CD14-positive monocyte (primary cell): Measurements from ENCODE around the gene XIST. TPM values are rescaled to one million over a fixed set of nuclear protein-coding genes. Genes with fewer than 3 reads are reported as not detected.

Source experiments
- DNase-seq, 3 donors: peaks; one replicate each; pipeline ENCODE4 v3.0.0-alpha.2; 2011 to 2022
- H2AFZ ChIP-seq: 2 replicates; pipeline ENCODE4 v1.6.0; 2012; ENCODE audit warnings: mild to moderate bottlenecking, low read depth, low read length, inconsistent platforms; ENCODE audit not compliant: insufficient read depth, poor library complexity, severe bottlenecking
- H3K27ac ChIP-seq, 2 donors: 1 replicate in 1 of 2; 2 replicates in 1 of 2; pipeline ENCODE4 v1.5.1; 2012 to 2013; ENCODE audit warnings: low read length in 2 of 2, control low read depth in 1 of 2, inconsistent platforms in 1 of 2, low read depth in 1 of 2, mild to moderate bottlenecking in 1 of 2
- H3K27me3 ChIP-seq, 2 donors: one replicate each; pipeline versions ENCODE4 v1.6.0 to v1.6.1; 2011 to 2013; ENCODE audit warnings: low read length in 2 of 2; ENCODE audit not compliant: control insufficient read depth in 2 of 2, insufficient read depth in 2 of 2
- H3K36me3 ChIP-seq, 2 donors: replicated peaks in 1 of 2; 1 replicate in 1 of 2; 2 replicates in 1 of 2; pipeline versions ENCODE4 v1.5.1 to v1.6.1; 2012 to 2013; ENCODE audit warnings: low read length in 2 of 2, control low read depth in 1 of 2, inconsistent platforms in 1 of 2, mild to moderate bottlenecking in 1 of 2; ENCODE audit not compliant: insufficient read depth in 2 of 2, control insufficient read depth in 1 of 2
- H3K4me1 ChIP-seq, 2 donors: 1 replicate in 1 of 2; 2 replicates in 1 of 2; pipeline versions ENCODE4 v1.5.1 to v1.6.1; 2012 to 2013; ENCODE audit warnings: low read length in 2 of 2, control low read depth in 1 of 2, inconsistent platforms in 1 of 2, mild to moderate bottlenecking in 1 of 2, moderate library complexity in 1 of 2; ENCODE audit not compliant: insufficient read depth in 2 of 2, control insufficient read depth in 1 of 2
- H3K4me2 ChIP-seq: replicated peaks from 2 replicates; pipeline ENCODE3; 2012; ENCODE audit warnings: low read length, moderate library complexity, mild to moderate bottlenecking; ENCODE audit not compliant: poor library complexity, severe bottlenecking; ENCODE audit errors: extremely low read depth
- H3K4me3 ChIP-seq, 3 experiments: fragments of 200-600 bp in 1 of 3; sonication (generic) in 1 of 3; replicated peaks in 1 of 3; 1 replicate in 2 of 3; 2 replicates in 1 of 3; pipeline ENCODE4 v1.5.1; 2011 to 2013; ENCODE audit warnings: low read length in 3 of 3, mild to moderate bottlenecking in 3 of 3, control low read depth in 2 of 3, low read depth in 2 of 3, inconsistent platforms in 1 of 3, moderate library complexity in 1 of 3
- H3K79me2 ChIP-seq: 2 replicates; pipeline ENCODE4 v1.6.0; 2012; ENCODE audit warnings: mild to moderate bottlenecking, control low read depth, inconsistent platforms, low read length, moderate library complexity; ENCODE audit not compliant: insufficient read depth
- H3K9ac ChIP-seq: 2 replicates; pipeline ENCODE4 v1.6.0; 2017; ENCODE audit warnings: low read length, mild to moderate bottlenecking; ENCODE audit not compliant: insufficient read depth, poor library complexity, severe bottlenecking
- H3K9me3 ChIP-seq, 2 donors: replicated peaks in 1 of 2; 1 replicate in 1 of 2; 2 replicates in 1 of 2; pipeline versions ENCODE4 v1.5.1 to v1.6.1; 2012 to 2013; ENCODE audit warnings: low read length in 2 of 2, control low read depth in 1 of 2; ENCODE audit not compliant: control insufficient read depth in 1 of 2, insufficient read depth in 1 of 2
- H4K20me1 ChIP-seq: 2 replicates; pipeline ENCODE4 v1.6.0; 2012; ENCODE audit warnings: mild to moderate bottlenecking, low read length, control low read depth, moderate library complexity; ENCODE audit not compliant: insufficient read depth
- H3K27ac Mint-ChIP-seq, 7 donors: one replicate each; pipeline ENCODE4 v1.8.0; 2020; ENCODE audit warnings: mild to moderate bottlenecking in 7 of 7, mixed read lengths in 7 of 7, moderate library complexity in 6 of 7, inconsistent platforms in 2 of 7
- H3K27me3 Mint-ChIP-seq, 3 donors: one replicate each; pipeline ENCODE4 v1.8.0; 2021 to 2022; ENCODE audit warnings: low read depth in 3 of 3, mild to moderate bottlenecking in 3 of 3, mixed read lengths in 3 of 3, moderate library complexity in 3 of 3, inconsistent platforms in 1 of 3
- H3K36me3 Mint-ChIP-seq, 2 donors: one replicate each; pipeline ENCODE4 v1.8.0; 2020; ENCODE audit warnings: mixed read lengths in 2 of 2, inconsistent platforms in 1 of 2, mild to moderate bottlenecking in 1 of 2
- H3K4me1 Mint-ChIP-seq: one replicate; pipeline ENCODE4 v1.8.0; 2020; ENCODE audit warnings: mild to moderate bottlenecking, mixed read lengths
- H3K4me3 Mint-ChIP-seq, 2 donors: one replicate each; pipeline ENCODE4 v1.8.0; 2020; ENCODE audit warnings: mild to moderate bottlenecking in 2 of 2, mixed read lengths in 2 of 2, moderate library complexity in 1 of 2
- H3K9me3 Mint-ChIP-seq, 7 donors: one replicate each; pipeline ENCODE4 v1.8.0; 2020 to 2022; ENCODE audit warnings: mixed read lengths in 7 of 7, mild to moderate bottlenecking in 6 of 7, moderate library complexity in 6 of 7, inconsistent platforms in 2 of 7
- CTCF ChIP-seq: fragments of 200-600 bp; IDR thresholded peaks from one replicate; pipeline ENCODE4 v1.8.0; 2022; ENCODE audit warnings: antibody characterized with exemption, mild to moderate bottlenecking
- WGBS: methylation state at CpG from one replicate; pipeline ENCODE4 v1.1.5; 2013; ENCODE audit warnings: missing lambda C conversion rate; ENCODE audit not compliant: insufficient coverage; 5-methylcytosine and 5-hydroxymethylcytosine counted together
- intact Hi-C, 2 donors: fragments of 100-400 bp; cut with micrococcal nuclease; formaldehyde crosslinking; loops; one replicate each; pipeline versions ENCODE4 v1.15.0 to v1.15.1; 2023
- polyA plus RNA-seq, 3 donors: library from polyadenylated mRNA; depleted of rRNA in 1 of 3; unstranded in 2 of 3; stranded (reverse) in 1 of 3; fragments of 300-500 nt in 2 of 3; fragments of >200 nt in 1 of 3; fragmentation: Illumina TruSeq in 2 of 3; gene quantifications; 1 replicate in 2 of 3; 2 replicates in 1 of 3; pipeline ENCODE4 v1.2.3, GENCODE V29; 2012 to 2021

The XIST gene
- polyA plus RNA-seq, 3 donors, result 2.2 to 192 (median 3.8) TPM

- H3K9ac ChIP-seq, result no peak overlapping the region
- WGBS, result no CpG with 5 or more reads among the region's 1 CpG
- H3K4me1 ChIP-seq, result no peaks in the 10 kb centered on the region
- peaks cover 0 to 16% (median 0%) of the 10 kb centered on the region in 3 donors for H3K27me3 Mint-ChIP-seq
- H3K9me3 Mint-ChIP-seq, result peaks cover 0 to 3% (median 2%) of the 10 kb centered on the region in 7 donors
- H3K27ac Mint-ChIP-seq, result no peak overlapping the region
- no peaks in the 10 kb centered on the region for H3K36me3 ChIP-seq
- H3K9me3 ChIP-seq, result no peaks in the 10 kb centered on the region
- H3K27ac ChIP-seq, result no peak overlapping the region
- H3K36me3 Mint-ChIP-seq, result no peaks in the 10 kb centered on the region
- H2AFZ ChIP-seq, result no peak overlapping the region
- DNase-seq, result no peak
- H3K79me2 ChIP-seq, result no peaks in the 10 kb centered on the region
- no peak overlapping the region for H3K4me3 Mint-ChIP-seq
- intact Hi-C loops, result no loop called here
- no peak overlapping the region for H3K4me3 ChIP-seq
- TF ChIP-seq CTCF, result no peak
- H3K27me3 ChIP-seq, result no peaks in the 10 kb centered on the region
- no peaks in the 10 kb centered on the region for H3K4me1 Mint-ChIP-seq
- no peaks in the 10 kb centered on the region for H4K20me1 ChIP-seq
- H3K4me2 ChIP-seq, result no peak overlapping the region
Measured at GRCh38 chrX:73868916-73869315, 16.4 kb upstream of the XIST start.

GRCh38 chrX:73867144-73867543 is 14.6 kb upstream of the XIST start:
- H3K9me3 Mint-ChIP-seq, result peaks cover 0 to 2% (median 0%) of the 10 kb centered on the region in 7 donors
- no peaks in the 10 kb centered on the region for H4K20me1 ChIP-seq
- no peaks in the 10 kb centered on the region for H3K4me1 Mint-ChIP-seq
- H3K9ac ChIP-seq, result no peak overlapping the region
- no peaks in the 10 kb centered on the region for H3K36me3 ChIP-seq
- no peak overlapping the region for H3K4me2 ChIP-seq
- DNase-seq, result no peak
- intact Hi-C loops, result no loop called here
- H3K27ac ChIP-seq, result no peak overlapping the region
- no peak for TF ChIP-seq CTCF
- H2AFZ ChIP-seq, result no peak overlapping the region
- no peaks in the 10 kb centered on the region for H3K27me3 ChIP-seq
- H3K27me3 Mint-ChIP-seq, result peaks cover 0 to 16% (median 0%) of the 10 kb centered on the region in 3 donors
- no peaks in the 10 kb centered on the region for H3K9me3 ChIP-seq
- WGBS, result no CpG with 5 or more reads among the region's 6 CpGs
- no peak overlapping the region for H3K27ac Mint-ChIP-seq
- H3K36me3 Mint-ChIP-seq, result no peaks in the 10 kb centered on the region
- no peaks in the 10 kb centered on the region for H3K4me1 ChIP-seq
- no peak overlapping the region for H3K4me3 ChIP-seq
- no peaks in the 10 kb centered on the region for H3K79me2 ChIP-seq
- H3K4me3 Mint-ChIP-seq, result no peak overlapping the region
